Stimulated activated CD8-positive, alpha-beta memory T cell treated with anti-CD3 and anti-CD28 coated beads, Interleukin-15, amount 100 ng/mL, for 4 hours (primary cell): ENCODE results near the gene ARL8B.

ENCODE experiments used
- DNase-seq, 2 donors: peaks; one replicate each; pipeline ENCODE4 v3.0.0-alpha.2; 2020; ENCODE audit warnings: low read depth in 2 of 2

The ARL8B gene

DNA sequence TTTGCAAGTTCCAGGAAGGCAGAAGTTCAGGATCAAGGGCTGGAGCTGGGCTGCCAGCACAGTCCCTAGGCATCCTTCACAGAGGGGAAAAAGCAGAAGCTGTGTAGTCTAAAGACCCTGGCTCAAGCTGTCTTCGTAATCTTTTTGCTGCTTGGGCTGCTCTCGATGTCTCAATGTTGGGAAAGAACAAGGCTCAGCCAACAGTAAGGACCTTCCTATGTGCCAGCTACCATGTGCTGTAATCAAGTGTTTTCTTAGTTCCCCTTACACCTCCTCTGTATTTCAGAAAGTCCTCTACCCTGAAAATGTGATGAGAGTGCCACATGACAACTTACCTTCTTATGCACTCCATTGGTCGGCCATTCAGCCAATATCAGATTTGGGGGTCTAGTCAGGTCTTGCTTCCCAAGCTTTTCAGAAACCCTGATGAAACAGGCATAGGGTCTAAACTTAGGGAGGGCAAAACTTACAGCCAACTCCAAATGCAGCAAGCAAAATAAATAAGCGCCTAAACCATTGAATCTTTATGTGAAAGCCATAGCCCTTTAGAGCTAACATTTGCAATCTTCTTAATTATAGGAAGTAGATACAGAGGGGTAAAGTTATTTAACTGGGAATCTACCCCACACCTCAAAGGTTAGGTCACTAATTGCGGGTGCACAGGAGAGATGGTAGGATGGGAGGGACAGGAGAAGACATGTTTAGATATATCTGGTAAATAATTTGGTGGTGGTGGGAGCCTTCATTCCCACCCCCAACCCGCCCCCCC, 64.2 kb downstream of the ARL8B start:
- DNase-seq: no peak

DNA sequence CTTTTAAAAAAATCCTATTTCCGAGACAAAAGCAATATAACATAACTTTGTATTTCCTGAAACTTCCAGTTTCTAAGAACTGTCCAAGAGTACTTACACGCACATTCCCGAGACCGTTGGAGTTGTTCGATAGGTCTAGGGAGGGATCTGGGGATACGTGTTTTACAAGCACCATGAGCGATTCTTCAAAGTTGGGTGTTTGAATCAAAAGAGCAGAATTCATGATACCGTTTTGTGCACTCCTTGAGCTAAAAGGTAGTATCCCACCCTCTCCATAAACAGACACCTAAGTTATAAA, 64.7 kb downstream of the ARL8B start:
- no peak for DNase-seq

DNA sequence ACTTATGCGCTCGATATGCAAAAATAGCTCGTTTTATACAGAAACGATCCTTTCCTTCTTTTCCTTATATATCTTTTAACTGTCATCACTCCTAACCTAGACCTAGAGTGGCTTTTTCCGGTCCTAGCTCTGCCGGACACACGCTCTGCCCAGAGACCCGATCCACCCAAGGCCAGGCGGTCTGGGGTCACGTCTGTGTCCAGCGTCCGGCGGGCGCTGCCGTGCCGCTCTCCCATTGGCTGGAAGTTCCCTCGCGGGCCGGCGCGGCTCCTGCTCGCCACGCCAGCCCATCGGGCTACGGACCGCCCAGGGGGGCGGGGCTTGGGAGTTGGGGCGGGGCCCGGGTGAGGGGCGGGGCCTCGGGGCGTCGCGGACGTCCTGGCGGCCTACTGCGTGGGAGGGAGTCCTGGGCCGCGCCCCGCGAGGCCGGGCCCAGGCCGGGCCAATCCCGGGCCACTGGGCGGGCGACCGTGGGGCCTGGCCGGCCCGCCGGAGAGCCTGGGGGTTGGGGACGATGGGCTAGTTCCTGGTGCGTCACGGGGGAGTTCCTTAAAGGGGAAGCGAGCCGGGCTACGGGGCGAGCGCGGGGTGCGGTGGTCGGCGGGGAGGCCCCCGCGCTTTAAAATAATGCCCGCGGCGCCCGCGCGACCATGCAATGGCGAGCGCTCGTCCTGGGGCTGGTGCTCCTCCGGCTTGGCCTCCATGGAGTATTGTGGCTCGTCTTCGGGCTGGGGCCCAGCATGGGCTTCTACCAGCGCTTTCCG, 65.2 kb downstream of the ARL8B start, which contains the start of gene EDEM1:
Gene EDEM1, plus strand, starts transcription at position 552 of the 764 bp plus-strand sequence. Its CDS starts 99 bp downstream, at position 651.
- peak; percentile 82 to 92 for DNase-seq

DNA sequence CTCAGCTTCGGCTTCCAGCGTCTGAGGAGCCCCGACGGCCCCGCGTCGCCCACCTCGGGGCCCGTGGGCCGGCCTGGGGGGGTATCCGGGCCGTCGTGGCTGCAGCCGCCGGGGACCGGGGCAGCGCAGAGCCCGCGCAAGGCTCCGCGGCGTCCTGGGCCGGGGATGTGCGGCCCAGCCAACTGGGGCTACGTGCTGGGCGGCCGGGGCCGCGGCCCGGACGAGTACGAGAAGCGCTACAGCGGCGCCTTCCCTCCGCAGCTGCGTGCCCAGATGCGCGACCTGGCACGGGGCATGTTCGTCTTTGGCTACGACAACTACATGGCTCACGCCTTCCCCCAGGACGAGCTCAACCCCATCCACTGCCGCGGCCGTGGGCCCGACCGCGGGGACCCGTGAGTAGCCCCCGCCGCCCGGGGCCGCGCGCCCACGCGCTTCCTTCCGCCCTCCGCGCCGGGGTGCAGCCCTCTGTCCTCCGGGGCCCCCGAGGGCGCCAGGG, 65.9 kb downstream of the ARL8B start:
- peak in 1 of 2 donors; percentile 38 for DNase-seq

DNA sequence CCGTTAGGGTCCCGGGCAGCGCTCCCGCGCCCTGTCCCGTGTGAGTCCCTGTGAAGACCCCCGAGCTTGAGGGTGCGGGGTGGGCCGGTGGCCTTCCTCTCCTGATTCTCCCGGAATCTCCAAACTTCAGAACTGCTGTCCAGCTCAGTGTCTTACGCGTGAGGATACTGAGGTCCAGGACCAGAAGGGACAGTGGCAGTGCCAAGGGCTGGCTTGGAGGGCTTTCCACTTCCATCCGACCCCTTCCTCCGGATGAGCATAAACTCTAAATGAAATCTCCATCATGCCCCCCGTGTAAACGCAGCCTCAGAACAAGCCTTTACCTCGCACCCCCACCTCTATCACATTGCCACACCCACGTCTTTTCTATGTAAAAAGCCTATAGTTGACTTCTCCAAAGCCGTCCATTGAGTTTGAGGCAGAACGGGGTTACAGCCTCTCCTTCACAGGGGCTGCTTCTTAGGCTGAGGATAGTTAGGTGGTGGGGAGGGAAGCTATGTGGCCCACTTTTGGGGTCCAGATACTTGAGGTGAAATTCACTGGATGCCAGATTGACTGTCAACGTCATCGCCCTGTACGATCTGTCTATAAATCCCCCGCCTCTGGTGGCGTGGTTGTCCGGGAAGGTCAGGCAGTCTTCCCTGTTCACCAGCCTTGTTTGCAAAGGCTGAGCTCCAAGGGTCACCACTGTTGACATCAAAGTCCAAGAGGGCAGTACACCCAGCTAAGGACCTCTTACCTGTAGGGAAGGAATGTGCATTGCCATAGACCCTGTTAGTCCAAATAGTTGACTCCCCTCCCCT, 66.5 kb downstream of the ARL8B start:
- DNase-seq: peak; percentile 22 to 44

DNA sequence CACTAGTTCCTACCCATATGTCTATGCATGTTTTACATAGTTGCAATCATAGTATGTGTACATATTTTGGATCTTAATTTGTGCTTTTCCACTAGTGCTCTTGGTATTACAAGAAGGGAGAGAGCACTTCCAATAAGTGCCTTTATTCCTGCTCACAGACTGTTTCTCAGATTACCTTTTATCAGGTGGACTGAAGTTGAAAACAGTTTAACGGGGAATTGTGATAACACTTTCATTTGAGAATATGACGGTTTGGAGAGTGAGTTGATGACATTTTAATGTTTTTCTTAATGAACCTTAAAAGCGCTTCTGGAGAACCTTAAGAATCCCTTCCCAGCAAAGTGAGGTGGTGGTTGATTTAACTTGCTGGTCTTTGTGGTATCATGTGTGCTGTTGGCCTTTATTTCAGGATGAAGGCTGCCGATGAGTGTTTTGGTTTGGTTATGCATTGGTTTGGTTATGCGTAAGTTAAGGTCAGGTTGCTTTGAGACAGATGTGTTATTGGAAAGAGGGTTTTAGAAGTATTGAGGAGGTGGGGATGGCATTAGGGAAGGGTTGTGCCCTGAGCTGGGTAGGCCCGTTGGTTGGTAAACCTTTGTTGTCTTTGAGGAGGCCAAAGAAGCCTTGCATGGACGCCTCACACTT, 68.2 kb downstream of the ARL8B start:
- no peak for DNase-seq

DNA sequence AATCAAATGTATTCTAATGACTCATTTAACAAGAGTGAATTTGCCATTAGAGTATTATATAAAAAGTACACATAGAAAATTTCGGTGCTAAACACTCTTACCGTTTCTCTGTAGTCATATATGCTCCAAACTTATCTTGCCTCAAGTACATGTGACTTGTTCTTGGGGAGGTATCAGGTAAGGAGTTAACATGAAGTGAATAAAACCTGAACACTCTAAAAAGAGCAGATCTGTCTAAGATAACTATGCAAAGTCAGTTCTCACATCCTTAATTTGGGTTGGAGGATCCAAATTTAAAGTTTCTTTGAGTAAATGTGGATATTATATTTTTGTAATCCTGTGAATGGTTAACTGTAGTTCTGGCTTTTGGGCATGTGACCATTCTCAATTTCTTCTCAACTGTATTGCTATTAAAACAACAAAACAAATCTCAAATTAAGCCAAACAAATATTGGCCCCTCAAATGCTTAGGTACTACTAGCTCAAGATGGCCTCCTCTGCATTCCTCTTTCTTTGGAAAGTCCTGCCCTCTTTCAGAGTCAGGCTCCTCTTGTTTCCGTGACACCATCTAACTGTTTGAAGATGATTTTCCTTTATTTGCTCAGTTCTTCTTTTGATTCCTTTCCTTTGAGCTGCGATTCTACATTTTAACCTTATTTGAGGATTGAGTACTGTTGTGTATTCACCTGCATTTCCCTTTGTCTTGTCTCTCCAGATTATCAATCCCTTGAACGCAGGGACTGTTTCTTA, 69.6 kb downstream of the ARL8B start:
- DNase-seq: no peak

DNA sequence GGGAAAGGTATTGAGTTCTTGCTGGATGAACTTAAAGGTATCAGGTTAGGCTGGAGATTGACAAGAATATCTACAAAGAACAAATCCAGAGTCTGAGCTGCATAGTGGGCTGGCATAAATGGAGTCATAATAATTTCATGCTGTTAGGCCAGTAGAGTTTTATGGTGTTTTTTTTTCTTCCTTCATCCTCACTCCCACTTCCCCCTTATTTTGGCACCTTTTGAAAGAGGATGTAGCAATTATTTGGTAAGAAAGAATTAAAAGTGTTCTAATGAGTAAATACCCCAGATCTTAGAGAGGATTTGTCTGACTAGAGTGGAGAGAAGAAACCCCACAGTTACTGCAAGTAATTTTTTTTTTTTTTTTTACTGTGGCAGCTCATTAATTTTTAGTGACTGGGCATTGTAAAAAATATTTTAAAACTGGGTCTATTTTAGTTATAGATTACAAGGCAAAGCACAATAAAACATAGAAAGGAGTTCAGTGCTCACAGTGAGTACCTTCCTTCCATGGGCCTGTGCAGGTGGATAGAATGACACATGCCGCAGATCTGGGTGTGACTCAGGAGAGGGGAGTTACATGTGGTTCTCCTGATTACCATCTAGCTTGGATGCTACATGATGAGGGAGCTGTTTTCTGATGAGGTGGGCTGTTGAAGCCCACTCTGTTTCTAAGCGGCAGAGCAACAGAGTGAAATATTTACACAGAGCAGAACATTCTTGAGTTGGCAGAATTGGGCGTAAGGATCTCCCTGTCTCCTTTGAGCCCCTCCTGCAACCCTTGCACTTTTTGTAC, 70.7 kb downstream of the ARL8B start:
- DNase-seq: no peak

DNA sequence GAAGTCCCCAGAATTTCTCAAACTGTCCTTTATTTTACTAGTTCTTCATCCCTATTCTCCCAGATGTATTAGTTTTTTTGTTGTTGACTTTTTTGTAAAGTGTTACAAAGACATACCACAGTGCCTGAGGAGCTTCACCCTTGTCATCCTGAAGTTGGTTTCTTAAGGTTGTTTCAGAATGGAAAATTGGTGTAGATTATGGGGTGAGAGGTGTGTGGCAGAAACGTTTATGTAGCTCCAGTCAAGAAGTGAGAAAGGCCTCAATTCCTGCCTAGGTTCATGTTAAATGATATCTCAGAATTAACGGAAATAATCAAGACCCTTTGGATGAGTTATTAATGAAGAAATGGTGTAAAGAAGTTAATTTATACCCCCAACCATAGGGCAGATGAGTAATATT, 72.2 kb downstream of the ARL8B start:
- DNase-seq: no peak

DNA sequence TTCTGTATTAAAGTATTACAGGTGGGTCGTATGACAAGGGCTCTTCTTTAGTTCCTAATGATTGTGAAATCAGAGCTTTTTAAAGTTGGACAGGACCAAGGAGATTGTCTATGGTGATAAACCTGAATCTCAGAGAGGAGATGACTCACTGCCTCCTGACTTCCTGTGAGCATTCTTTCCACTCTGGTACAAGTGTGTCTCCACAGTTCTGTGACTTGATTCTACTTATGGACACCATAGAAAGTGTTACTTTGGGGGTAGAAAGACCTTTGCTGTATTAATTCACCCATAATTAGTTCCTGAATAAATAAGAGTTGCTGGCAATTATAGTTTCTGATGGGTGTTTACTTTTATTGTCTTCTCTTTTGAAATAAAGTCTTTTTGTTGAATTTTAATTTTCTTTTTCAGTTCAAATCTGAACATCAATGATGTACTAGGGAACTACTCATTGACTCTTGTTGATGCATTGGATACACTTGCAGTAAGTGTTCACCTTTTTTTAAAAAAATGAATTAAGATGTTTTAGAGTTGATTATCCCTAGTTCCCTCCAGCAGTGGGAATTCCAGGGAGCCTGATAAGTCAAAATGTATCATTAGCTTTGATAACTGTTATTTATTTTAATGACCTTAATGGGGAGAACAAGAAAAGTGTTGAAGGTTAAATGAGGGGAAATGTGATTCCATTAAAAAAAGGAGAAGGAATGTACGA, 72.9 kb downstream of the ARL8B start:
- peak in 1 of 2 donors; percentile 48 for DNase-seq

DNA sequence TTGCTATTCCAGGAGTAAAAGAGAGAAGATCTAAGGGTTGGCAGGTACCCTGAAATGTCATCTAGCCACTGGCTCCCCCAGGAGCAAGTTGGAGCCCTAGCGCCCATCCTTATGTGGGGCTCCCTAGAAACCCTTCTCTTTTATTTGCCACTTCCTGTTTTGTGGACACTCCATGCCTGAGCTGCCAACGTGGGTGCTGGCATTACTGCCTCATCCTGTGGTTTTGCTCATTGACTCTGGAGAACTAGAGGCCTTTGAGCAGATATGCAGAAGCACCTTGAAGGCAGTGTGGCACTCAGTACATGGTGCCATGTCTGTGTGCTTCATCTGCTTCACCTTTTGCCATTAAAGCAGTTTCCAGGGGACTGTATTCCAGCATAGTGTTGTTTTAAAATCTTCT, 73.5 kb downstream of the ARL8B start:
- DNase-seq: no peak

DNA sequence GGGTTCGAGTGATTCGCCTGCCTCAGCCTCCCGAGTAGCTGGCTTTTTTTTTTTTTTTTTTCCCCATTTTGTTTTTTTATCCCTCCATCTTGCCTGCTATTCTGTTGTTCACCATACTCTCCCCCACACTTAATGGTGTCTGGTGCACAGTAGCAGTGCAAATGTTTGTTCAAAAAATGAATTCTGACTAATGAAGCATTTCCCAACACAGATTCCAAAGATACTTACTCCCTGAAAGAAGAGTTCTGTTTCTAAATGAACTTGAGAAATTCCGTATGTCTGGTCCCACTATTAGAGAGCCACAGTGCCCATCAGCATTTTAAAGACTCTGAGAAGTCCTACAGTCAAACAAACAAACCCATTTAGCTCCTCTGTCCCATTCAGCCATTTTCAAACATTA, 74.9 kb downstream of the ARL8B start:
- no peak for DNase-seq

DNA sequence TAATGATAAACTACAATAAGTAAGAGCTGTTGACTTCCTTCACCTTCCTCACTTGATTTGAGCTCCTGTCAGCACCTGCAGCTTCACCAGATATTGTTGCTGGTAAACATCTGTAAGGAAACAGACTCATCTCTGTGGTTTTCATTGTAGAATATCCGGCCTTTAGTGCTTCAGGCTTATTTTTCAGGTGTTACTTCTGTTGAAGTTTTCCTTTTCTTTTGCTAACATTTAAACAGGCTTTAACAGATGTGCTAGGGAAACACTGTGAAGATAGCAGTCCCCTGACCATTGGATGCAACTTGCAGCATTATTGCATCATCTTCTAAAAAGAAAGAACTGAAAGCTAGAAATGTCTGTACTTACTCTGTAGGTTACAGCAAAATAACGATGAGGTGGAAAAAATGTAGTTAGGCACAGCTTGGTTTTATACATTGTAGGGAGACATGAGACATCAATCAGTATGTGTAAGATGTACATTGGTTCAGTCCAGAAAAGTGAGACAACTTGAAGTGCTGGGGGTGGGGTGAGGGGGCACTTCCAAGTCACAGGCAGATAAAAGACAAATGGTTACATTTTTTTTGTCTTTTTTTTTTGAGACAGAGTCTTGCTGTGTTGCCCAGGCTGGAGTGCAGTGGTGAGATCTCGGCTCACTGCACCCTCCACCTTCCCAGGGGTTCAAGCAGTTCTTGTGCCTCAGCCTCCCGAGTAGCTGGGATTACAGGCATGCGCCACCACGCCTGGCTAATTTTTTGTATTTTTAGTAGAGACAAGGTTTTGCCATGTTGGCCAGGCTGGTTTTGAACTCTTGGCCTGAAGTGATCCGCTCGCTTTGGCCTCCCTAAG, 75.6 kb downstream of the ARL8B start:
- no peak for DNase-seq

DNA sequence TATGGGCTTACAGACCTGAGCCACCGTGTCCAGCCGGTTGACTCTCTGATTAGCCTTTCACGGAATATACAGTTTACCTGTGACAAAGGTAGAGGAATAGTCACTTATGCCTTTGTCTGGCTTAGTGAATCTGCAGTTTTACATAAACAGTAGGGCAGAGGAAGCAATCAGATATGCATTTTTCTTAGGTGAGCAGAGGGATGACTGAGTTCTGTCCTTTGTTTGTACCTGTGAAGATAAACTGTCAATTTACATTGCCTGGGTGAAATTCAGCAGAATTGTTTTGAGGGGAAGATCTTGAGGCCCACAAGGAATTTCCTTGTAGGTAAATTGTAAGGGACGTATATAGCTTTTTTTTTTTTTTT, 76.2 kb downstream of the ARL8B start:
- no peak for DNase-seq

DNA sequence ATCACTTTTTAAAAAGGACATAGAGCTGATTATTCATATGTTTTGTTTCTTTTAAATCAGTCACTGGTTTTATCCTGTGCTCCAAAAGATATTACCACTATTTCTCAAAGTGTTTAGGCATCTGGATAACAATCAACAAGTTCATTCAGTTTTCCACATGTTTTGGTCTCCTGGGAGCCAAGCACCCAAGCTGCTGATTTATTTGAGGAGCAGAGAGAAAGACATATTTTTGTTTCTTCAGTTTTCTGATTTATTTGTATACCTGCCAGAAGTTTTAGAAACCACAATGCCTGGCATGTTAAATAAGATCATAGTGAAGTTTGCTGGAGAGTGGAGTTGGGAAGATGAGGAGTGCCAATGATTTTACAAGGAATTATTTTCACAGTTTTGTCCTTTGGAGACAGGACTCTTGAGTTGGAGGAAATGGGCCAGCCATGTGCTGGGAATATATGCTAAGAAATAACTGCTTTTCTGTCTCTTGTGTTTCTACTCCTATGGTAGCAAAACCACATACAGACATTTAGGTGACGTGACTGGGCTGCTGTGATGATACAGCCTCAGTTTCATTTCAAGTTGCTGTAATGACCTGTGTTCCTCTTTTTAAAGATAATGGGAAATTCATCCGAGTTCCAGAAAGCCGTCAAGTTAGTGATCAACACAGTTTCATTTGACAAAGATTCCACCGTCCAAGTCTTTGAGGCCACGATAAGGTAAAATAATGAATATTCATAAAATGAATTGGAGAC, 77.1 kb downstream of the ARL8B start:
- no peak for DNase-seq

DNA sequence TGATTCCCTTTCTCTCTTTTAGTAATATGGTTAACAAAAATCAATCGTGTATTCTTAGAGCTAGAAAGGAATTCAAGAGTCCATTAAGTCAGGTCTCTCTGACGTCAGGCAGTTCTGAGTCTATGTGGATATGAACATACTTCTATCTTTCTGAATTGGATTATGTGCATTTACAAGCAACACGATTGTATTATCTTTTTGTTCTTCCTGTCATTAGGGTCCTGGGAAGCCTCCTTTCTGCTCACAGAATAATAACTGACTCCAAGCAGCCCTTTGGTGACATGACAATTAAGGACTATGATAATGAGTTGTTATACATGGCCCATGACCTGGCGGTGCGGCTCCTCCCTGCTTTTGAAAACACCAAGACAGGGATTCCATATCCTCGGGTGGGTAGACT, 79.4 kb downstream of the ARL8B start:
- no peak for DNase-seq

DNA sequence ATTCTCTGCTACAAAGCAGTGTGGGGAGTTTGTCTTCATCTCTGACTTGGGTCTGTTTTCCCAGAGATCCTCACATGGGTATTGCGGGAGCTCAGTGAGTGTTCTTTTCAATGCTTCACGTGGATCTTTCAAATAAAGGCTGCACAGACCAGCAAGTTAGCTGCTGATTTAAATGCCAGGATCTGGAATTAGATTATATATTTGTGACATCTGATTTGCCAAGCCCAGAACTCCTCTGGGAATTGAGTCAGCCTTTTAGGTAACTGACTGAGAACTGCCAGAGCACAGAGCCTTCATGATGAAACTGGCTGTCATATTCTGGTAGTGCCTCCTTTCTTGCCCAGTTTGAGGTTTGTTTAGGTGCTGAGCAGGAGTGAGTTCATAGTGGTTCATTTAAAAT, 80.1 kb downstream of the ARL8B start:
- no peak for DNase-seq
